Islet of Langerhans (tissue), 1 donor: ENCODE data around the gene BRAT1.

Experiments used
- FAIRE-seq: peaks from one replicate; lab custom pipeline; 2011; peaks lifted over from hg19 to GRCh38; lab: Jason Lieb, UNC

Gene BRAT1

GRCh38 chr7:2495418-2496299 is 59.7 kb downstream of the BRAT1 start:
- FAIRE-seq = no peak

GRCh38 chr7:2494191-2495130 is 60.9 kb downstream of the BRAT1 start:
- no peak for FAIRE-seq

DNA sequence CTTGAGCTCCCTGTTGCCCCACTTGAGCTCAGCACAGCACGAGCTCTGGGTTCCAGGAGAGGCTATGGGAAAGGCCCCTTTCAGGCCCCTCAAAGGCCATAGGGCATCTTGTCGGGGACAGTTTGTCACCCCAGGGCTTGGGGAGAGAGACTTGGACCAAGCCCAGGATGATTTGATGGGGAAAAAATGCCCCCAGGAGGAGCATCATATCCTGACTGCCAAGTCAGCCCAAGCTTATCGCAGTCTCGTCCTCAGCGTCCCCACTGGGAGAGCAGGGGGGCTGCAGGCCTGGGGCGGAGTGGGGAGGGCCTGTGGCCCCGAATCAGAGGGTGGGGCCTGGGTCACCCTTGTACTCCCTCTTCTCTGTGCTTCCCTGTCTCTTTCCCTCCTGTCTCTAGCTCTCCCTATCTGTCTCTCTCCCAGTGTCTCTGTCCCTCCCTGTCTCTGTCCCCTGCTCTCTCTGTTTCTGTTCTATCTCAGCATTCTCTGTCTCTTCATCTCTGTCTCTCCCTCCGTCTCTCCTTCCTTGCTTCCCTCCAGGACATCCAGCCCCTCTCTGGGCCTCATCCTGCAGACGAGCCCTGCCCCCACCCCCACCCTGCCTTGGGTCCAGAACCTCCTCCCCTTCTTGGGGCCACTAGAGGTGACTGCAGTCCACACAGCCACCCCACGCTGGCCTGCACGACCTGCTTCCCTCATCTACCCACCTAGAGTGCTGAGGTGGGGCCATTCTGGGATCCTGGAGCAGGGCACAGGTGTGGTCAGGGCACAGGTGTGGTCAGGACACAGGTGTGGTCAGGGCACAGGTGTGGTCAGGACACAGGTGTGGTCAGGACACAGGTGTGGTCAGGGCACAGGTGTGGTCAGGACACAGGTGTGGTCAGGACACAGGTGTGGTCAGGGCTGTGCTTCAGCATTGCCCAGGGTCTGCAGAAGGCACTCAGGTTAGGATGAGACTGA is 61.8 kb downstream of the BRAT1 start:
- no peak for FAIRE-seq

- FAIRE-seq = no peak
Measured at GRCh38 chr7:2492038-2492437, 63.3 kb downstream of the BRAT1 start.

DNA sequence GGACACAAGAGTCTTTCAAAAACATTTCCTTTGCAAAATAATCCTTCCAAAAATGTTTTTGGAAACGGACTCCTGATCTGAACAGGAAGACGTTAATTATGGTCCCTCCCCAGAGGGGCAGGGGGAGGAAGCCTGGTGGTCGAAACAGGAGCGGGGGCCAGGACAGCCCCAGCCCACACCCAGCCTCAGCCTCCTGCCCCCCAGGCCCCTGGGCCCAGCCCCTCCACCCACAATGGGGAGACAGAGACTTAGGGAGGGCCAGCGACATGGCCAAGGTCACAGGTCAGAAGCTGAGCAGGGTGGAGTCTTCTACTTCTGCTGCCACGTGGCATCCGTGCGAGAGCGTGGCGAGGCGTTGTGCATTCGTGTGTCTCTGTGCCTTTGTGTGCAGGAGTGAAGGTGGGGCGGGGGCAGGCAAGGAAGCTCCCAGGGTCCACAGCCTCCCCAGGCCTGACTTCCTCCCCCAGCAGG is 65.1 kb downstream of the BRAT1 start:
- no peak for FAIRE-seq

GRCh38 chr7:2488681-2489080 is 66.6 kb downstream of the BRAT1 start:
- FAIRE-seq = no peak

GRCh38 chr7:2488272-2488645 is 67.1 kb downstream of the BRAT1 start:
- no peak for FAIRE-seq
